HG03571 (cell line): ENCODE results near the gene DDHD1.

Source experiments
- ATAC-seq: cut with Tn5 transposase; IDR thresholded peaks from one replicate; pipeline ENCODE4 v1.9.1; 2021; ENCODE audit not compliant: unreplicated experiment

DDHD1 gene

GRCh38 chr14:53001787-53002378, 151.2 kb downstream of the DDHD1 start:
- no peak for ATAC-seq

- ATAC-seq, result no peak
These were observed 154.6 kb downstream of the DDHD1 start for GRCh38 chr14:52998376-52999015.

- ATAC-seq, result no peak
These were observed 156.6 kb downstream of the DDHD1 start for GRCh38 chr14:52996493-52996892.

GRCh38 chr14:52995998-52996397, 157.1 kb downstream of the DDHD1 start:
- ATAC-seq, result no peak

GRCh38 chr14:52992236-52992870, 160.8 kb downstream of the DDHD1 start:
- ATAC-seq, result no peak

GRCh38 chr14:52988139-52988538, 165.0 kb downstream of the DDHD1 start:
- no peak for ATAC-seq

GRCh38 chr14:52987514-52987913, 165.6 kb downstream of the DDHD1 start:
- ATAC-seq, result no peak

- no peak for ATAC-seq
These were observed 166.1 kb downstream of the DDHD1 start for GRCh38 chr14:52987042-52987441.
